Ishikawa (cell line): ENCODE results near the gene GRIK2.

ENCODE experiments used
- CEBPB ChIP-seq: IDR thresholded peaks from 2 replicates; pipeline ENCODE4 v1.6.1; 2012
- EP300 ChIP-seq: IDR thresholded peaks from 2 replicates; pipeline ENCODE4 v1.6.1; 2012; ENCODE audit warnings: borderline replicate concordance
- TAF1 ChIP-seq: IDR thresholded peaks from 2 replicates; pipeline ENCODE4 v1.6.1; 2012; ENCODE audit warnings: low read depth, mild to moderate bottlenecking
- YY1 ChIP-seq: IDR thresholded peaks from 2 replicates; pipeline ENCODE4 v1.6.1; 2012; ENCODE audit warnings: low read depth
- TF ChIP-seq, protein P1 (sequence below): IDR thresholded peaks from 2 replicates; pipeline ENCODE4 v1.6.1; 2012; ENCODE audit warnings: low read depth, mild to moderate bottlenecking

DNA sequence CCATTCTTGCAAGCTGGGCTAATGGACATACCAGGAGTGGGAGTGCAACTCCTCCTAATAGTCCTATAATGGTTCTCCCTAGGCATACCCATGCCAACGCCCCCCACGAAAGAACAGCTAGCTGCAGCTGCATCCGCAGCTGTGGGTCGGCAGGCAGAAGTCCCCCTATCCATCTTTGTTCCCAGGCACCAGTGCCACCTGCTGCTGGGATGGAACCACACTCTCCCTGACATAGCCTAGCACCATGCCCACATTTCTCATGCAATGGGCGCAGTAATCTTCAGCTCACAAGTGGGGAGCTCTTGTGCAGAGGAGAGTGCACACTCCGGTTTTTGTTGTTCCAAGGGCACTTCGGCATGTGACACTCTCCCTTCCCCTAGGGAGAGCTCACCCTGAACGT lies 567.8 kb downstream of the GRIK2 start:
- TF ChIP-seq, protein P1, sequence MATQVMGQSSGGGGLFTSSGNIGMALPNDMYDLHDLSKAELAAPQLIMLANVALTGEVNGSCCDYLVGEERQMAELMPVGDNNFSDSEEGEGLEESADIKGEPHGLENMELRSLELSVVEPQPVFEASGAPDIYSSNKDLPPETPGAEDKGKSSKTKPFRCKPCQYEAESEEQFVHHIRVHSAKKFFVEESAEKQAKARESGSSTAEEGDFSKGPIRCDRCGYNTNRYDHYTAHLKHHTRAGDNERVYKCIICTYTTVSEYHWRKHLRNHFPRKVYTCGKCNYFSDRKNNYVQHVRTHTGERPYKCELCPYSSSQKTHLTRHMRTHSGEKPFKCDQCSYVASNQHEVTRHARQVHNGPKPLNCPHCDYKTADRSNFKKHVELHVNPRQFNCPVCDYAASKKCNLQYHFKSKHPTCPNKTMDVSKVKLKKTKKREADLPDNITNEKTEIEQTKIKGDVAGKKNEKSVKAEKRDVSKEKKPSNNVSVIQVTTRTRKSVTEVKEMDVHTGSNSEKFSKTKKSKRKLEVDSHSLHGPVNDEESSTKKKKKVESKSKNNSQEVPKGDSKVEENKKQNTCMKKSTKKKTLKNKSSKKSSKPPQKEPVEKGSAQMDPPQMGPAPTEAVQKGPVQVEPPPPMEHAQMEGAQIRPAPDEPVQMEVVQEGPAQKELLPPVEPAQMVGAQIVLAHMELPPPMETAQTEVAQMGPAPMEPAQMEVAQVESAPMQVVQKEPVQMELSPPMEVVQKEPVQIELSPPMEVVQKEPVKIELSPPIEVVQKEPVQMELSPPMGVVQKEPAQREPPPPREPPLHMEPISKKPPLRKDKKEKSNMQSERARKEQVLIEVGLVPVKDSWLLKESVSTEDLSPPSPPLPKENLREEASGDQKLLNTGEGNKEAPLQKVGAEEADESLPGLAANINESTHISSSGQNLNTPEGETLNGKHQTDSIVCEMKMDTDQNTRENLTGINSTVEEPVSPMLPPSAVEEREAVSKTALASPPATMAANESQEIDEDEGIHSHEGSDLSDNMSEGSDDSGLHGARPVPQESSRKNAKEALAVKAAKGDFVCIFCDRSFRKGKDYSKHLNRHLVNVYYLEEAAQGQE: no peak
- TF ChIP-seq YY1 (no peak), EP300 (no peak), CEBPB (no peak), TAF1 (no peak)
